ENCODE measurements around the gene AGT.

AGT gene

DNA sequence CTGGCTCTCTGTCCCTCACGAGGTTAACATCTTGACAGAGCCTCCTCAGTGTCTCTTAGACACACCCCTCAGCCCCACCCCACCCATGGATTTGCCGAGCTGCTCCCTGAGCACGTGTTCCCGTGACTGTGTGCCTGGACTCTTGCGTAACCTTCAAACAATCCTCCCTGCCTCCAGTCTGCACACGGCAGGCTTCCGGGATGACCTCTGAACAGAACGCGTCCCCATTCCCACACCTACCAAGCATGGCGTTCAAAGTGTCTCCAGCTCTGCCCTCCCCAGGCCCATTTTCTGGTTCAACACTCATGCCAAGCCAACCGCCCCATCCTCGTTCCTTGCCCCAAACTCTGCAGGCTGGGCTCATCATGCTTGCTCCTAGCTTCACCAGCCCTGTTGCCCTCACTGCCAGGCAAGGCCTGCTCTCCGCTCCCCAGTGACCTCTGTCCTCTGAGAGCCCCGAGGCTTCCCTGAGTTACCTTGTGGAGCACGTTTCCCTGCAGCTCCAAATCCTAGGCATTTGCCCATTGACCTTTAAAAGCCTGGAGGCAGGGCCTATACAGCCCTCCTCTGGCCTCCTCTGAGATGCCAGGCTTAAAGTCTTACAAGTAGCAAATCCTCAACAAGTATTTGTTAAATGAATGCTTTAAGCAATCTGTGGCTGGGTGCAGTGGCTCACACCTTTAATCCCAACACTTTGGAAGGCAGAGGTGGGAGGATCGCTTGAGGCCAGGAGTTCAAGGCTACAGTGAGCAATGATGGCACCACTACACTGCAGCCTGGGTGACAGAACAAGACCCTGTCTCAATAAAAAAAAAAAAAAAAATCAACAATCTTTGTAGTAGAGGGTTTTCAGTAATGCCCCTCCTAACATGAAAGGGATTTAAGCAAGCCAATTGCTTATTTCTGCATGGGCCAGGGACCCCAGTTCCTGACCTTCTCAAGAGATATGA is 5.0 kb downstream of the AGT start:
- peaks cover under 1% of the 10 kb centered on the region for H3K27me3 ChIP-seq (replicated peaks; ENCODE audit: control insufficient read depth, insufficient read depth, low read length)
- H3K4me3 ChIP-seq (replicated peaks; ENCODE audit: low read depth, low read length), result no peak overlapping the region
- no peaks in the 10 kb centered on the region for H3K36me3 ChIP-seq (ENCODE audit: control insufficient read depth, insufficient read depth, low read length)
- TF ChIP-seq, protein P1, sequence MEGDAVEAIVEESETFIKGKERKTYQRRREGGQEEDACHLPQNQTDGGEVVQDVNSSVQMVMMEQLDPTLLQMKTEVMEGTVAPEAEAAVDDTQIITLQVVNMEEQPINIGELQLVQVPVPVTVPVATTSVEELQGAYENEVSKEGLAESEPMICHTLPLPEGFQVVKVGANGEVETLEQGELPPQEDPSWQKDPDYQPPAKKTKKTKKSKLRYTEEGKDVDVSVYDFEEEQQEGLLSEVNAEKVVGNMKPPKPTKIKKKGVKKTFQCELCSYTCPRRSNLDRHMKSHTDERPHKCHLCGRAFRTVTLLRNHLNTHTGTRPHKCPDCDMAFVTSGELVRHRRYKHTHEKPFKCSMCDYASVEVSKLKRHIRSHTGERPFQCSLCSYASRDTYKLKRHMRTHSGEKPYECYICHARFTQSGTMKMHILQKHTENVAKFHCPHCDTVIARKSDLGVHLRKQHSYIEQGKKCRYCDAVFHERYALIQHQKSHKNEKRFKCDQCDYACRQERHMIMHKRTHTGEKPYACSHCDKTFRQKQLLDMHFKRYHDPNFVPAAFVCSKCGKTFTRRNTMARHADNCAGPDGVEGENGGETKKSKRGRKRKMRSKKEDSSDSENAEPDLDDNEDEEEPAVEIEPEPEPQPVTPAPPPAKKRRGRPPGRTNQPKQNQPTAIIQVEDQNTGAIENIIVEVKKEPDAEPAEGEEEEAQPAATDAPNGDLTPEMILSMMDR (IDR thresholded peaks at IDR 0.05; ENCODE audit: insufficient read depth, low read length, poor library complexity, severe bottlenecking), result no peak
- no peak for DNase-seq (ENCODE audit: extremely low read depth, insufficient read length)

DNA sequence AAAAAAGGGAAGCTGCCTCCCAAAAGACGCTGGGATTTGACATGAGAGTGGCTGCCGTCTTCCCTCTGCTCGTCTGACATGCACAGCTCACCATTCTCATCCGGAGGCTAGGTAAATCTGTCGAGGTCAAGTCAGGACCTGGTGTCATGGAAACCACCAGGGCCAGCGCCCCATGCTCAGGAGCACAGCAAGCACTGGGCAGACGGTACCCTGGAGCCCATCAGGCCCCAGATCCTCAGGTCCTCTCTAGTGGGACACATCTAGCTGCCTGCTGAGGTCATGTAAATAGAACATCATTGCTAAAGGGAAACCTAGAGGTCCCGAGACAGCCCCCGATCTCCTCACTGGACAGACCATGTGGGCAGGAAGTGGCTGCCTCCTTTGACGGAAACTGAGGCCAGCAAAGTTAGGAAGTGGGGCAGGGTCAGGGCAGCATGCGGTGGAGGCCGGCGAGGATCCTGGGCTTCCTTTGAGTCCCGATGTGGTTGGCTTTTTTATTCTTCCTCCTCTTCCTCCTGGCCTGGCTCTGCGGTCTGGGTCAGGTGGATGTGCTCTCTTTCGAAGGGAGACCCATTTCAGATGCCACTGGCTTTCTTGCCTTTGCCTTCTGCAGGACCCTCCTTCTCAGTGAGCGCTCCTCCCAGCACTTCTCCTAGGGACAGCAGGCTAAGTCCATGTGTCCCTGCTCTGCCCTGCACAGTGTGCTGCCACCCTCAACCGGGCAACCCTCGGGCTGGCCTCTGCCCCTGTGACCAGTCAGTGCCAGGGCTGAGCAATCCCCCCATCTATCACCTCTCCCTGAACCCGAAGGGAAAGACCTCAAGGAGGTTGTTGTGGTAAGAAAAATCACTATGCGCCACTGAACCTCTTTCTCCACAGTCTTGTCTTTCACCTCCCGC is 5.9 kb downstream of the AGT start:
- Histone ChIP-seq H3K4me3 (replicated peaks; ENCODE audit: low read depth, low read length) (no peak overlapping the region), H3K27me3 (replicated peaks; ENCODE audit: control insufficient read depth, insufficient read depth, low read length) (peaks cover 1% of the 10 kb centered on the region), H3K36me3 (ENCODE audit: control insufficient read depth, insufficient read depth, low read length) (no peaks in the 10 kb centered on the region)
- TF ChIP-seq, protein P1 (IDR thresholded peaks at IDR 0.05; ENCODE audit: insufficient read depth, low read length, poor library complexity, severe bottlenecking), result no peak
- DNase-seq (ENCODE audit: extremely low read depth, insufficient read length), result no peak

DNA sequence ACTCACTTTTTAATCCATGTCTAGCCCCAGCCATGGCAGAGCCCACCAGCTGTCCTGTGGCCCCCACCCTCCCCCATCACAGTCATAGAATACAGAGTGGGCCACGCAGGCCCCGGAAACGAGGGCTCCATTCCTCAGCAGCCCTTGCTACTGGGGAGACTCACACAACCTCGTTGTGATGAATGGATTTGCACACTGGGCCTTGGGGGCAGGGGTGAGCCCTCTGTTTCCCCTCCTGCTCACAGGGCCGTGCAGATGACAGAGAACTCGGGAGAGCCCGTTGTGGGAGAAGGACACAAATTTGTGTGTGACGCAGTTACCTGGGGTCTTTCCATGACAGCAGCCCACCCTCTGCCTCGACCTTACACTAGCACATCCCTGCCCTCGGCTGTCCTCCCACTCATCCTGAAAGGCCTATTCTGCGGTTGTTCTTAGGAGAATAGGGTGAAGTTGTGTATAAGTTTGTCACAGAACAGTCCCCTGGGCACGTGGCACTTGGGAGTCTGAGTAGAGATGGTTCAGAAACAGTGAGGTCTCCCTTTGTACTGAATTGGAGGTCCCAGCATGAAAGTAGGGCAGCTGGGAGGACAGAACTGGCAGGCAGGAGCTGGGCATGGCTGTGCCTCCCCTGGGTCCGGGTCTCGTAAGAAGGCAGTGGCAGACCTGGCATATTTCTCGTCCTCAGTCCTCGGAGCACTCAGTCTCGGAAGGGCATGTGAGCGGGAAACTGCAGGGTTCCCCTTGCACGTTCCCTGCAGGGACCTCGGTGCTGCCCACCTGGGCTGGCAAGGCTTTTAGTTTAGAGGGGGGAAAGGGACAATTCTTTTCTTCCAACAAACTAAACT is 6.8 kb downstream of the AGT start:
- Histone ChIP-seq H3K36me3 (ENCODE audit: control insufficient read depth, insufficient read depth, low read length) (no peaks in the 10 kb centered on the region), H3K4me3 (replicated peaks; ENCODE audit: low read depth, low read length) (no peak overlapping the region), H3K27me3 (replicated peaks; ENCODE audit: control insufficient read depth, insufficient read depth, low read length) (peaks cover 1% of the 10 kb centered on the region)
- TF ChIP-seq, protein P1 (IDR thresholded peaks at IDR 0.05; ENCODE audit: insufficient read depth, low read length, poor library complexity, severe bottlenecking), result no peak
- DNase-seq (ENCODE audit: extremely low read depth, insufficient read length), result no peak

DNA sequence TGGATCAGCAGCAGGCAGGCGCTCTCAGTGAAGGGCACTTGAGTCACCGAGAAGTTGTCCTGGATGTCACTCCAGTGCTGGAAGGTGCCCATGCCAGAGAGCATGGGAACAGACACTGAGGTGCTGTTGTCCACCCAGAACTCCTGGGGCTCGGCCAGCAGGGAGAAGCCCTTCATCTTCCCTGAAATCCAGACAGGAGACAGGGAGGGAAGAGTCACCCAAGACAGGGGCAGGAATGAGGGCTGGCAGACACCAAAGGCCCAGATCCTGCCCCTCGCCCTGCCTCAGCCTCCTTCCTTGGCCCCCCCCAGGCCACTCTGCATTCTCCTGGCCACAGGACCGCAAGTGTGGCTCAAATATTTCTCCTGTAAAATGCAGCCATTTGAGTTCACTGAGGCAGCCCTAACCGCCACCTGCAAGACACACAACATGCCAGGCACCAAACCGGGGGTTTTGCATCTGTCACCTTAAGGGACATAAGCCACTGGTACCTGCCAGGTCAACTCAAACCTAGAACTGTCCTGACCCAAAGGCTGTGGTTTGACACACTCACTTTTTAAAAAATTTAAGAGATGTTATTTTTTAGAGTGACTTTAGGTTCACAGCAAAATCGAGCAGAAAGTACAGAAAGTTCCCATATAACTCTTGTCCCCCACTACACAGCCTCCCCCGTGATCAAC is 7.8 kb downstream of the AGT start:
- Histone ChIP-seq H3K27me3 (replicated peaks; ENCODE audit: control insufficient read depth, insufficient read depth, low read length) (peaks cover 1% of the 10 kb centered on the region), H3K36me3 (ENCODE audit: control insufficient read depth, insufficient read depth, low read length) (no peaks in the 10 kb centered on the region), H3K4me3 (replicated peaks; ENCODE audit: low read depth, low read length) (no peak overlapping the region)
- TF ChIP-seq, protein P1 (IDR thresholded peaks at IDR 0.05; ENCODE audit: insufficient read depth, low read length, poor library complexity, severe bottlenecking), result no peak
- DNase-seq (ENCODE audit: extremely low read depth, insufficient read length), result no peak
